NB4 (cell line): Measurements from ENCODE around the gene SH3PXD2B.
"Not testable (repeated sequence)": the region's sequence is repeated elsewhere in the genome, so short reads cannot be mapped to it uniquely, and the experiment has no call there.

ENCODE experiments used
- DNase-seq: peaks from one replicate; pipeline ENCODE4 v3.0.0; 2010; ENCODE audit warnings: low read depth
- H3K4me3 ChIP-seq: one replicate; pipeline ENCODE4 v1.5.1; 2011; ENCODE audit warnings: mild to moderate bottlenecking, low read depth, low read length, moderate library complexity
- CTCF ChIP-seq: IDR thresholded peaks from one replicate; pipeline ENCODE4 v1.5.1; 2012; ENCODE audit warnings: low read depth, low read length
- MYC ChIP-seq: IDR thresholded peaks from 2 replicates; pipeline ENCODE4 v1.6.1; 2011; ENCODE audit warnings: low read depth, low read length
- POLR2A ChIP-seq: IDR thresholded peaks from 2 replicates; pipeline ENCODE4 v1.6.1; 2011; ENCODE audit warnings: mild to moderate bottlenecking; ENCODE audit not compliant: insufficient read length; ENCODE audit errors: extremely low read depth
- TF ChIP-seq, protein P1 (sequence below): IDR thresholded peaks from 2 replicates; pipeline ENCODE4 v1.6.1; 2011; ENCODE audit warnings: low read depth, low read length

SH3PXD2B gene

DNA sequence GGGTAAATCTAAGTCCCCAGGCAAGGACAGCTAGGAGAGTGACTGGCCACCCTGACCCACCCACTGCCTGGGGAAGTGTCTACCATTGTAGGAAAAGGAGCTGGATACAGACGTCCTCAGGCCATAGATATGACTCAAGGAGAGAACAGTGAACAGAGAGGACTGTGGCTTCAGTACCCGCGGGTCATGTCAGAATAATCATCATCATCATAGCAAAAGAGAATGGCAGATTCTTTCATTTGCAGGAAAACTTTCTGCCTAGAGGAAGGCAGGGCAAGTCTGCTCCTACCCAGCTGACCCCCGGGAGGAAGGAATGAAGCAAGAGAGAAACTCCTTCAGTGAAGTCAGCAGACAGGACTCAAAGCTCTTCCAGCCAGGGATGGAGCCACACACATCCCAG is 118.6 kb downstream of the SH3PXD2B start:
- H3K4me3 ChIP-seq, result no peak overlapping the region
- no peak for DNase-seq
- TF ChIP-seq, protein P1, sequence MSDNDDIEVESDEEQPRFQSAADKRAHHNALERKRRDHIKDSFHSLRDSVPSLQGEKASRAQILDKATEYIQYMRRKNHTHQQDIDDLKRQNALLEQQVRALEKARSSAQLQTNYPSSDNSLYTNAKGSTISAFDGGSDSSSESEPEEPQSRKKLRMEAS, result no peak
- TF ChIP-seq CTCF (no peak), POLR2A (no peak), MYC (no peak)

DNA sequence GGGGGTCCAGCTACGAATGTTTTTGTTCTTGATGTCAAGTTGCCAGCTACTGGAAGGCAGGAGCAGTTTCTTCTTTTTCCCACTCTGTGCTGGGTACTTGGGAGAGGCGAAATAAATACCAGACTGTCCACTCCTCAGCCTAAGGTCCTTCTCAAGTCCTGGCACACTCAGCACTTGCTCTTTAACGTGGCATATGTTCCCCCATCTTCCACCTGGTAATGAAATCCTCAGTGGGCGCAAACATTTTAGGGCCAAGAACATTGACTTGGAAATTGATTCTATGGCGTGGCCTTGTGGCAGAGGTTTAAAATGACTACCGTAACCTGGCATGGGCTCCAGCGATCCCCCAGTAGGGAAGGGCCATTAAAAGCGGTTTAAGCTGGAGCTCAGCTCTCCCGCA is 119.7 kb downstream of the SH3PXD2B start:
- TF ChIP-seq CTCF (no peak), MYC (no peak), POLR2A (no peak)
- TF ChIP-seq, protein P1, result no peak
- no peak overlapping the region for H3K4me3 ChIP-seq
- no peak for DNase-seq

GRCh38 chr5:172334196-172334595 is 120.1 kb downstream of the SH3PXD2B start:
- DNase-seq, result peak; percentile 53
- H3K4me3 ChIP-seq, result no peak overlapping the region
- TF ChIP-seq MYC, result peak; percentile 60
- TF ChIP-seq CTCF, result peak; percentile 19
- TF ChIP-seq, protein P1, result peak; percentile 73
- no peak for TF ChIP-seq POLR2A

DNA sequence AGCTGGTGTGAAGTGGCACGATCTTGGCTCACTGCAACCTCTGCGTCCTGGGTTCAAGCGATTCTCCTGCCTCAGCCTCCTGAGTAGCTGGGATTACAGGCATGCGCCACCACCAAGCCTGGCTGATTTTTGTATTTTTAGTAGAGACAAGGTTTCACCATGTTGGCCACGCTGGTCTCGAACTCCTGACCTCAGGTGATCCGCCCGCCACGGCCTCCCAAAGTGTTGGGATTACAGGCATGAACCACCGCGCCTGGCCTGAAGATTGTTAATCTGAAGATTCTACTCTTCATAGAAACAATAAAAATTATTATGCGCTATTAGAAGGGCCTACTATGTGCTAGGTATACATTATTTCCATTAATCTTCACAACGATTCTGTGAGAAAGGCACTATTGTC is 127.4 kb downstream of the SH3PXD2B start:
- DNase-seq, H3K4me3 ChIP-seq: not testable (repeated sequence)

DNA sequence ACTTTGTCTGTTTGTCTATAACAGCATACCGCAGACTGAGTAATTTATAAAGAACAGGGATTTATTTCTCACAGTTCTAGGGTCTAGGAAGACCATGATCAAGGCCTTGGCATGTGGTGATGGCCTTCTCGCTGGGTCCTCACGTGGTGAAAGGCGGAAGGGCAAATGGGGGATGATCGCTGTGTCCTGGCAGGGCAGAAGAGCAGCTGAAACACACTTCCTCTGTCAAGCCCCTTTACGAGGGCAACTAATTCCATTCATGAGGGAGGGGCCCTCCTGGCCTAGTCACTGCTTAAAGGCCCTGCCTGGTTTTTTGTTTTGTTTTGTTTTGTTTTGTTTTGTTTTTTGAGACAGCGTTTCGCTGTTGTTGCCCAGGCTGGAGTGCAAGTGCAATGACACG is 128.9 kb downstream of the SH3PXD2B start:
- DNase-seq, result peak; percentile 36
- TF ChIP-seq, protein P1, result 0 out of 2 replicates have a peak, but pooled peaks have one; percentile 9
- TF ChIP-seq CTCF, result no peak
- no peak for TF ChIP-seq POLR2A
- no peak for TF ChIP-seq MYC
- no peak overlapping the region for H3K4me3 ChIP-seq

DNA sequence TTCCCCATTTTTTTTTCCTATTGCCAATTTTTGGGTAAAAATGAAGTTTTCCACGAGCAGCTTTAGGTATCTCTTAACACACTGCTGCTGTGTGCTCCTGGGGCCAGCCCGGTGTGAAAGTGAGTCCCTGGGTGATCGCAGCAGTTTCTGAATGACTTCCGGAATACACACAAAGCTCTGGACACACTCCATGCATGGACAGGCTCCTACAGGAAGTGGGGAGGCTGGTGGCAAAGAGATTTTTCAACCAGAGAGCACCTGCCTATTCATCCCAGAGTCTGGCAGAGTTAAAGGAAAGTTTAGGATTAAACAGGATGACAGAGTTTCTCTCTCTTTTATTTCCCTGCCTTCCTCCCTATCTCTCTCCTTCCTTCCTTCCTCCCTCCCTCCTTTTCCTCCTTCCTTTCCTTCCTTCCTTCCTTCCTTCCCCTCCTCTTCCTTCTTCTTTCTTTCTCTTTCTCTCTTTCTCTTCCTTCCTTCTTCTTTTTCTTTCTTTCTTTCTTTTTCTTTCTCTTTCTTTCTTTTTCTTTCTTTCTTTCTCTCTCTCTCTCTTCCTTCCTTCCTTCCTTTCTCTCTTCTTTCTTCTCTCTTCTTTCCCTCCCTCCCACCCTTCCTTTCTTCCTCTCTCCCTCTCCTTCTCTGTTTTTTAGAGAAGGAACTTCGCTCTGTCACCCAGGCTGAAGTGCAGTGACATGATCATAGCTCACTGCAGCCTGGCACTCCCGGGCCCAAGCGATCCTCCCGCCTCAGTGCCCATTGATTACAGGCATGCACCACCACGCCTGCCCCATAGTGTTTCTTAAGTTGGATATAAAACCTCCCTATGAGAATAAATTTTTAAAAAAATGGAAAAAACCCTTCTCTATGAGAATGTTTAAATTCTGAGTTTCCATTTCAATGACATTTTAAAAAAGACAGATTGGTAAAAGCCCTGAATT is 132.0 kb downstream of the SH3PXD2B start:
- H3K4me3 ChIP-seq, result no peak overlapping the region
- TF ChIP-seq CTCF (no peak), MYC (no peak), POLR2A (no peak)
- TF ChIP-seq, protein P1, result no peak
- DNase-seq, result no peak
